Dermis microvascular lymphatic vessel endothelial cell (primary cell): Measurements from ENCODE around the gene FRAT2. TPM values are rescaled to one million over a fixed set of nuclear protein-coding genes. Genes with fewer than 3 reads are reported as not detected.
"Not testable (repeated sequence)": the region's sequence is repeated elsewhere in the genome, so short reads cannot be mapped to it uniquely, and the experiment has no call there.

Experiments
- DNase-seq, 2 donors: peaks; one replicate each; pipeline versions ENCODE4 v3.0.0 to v3.0.0-alpha.2; 2010; ENCODE audit warnings: low read depth in 2 of 2
- total RNA-seq: library from RNA; depleted of rRNA; stranded (reverse); fragments of >200 nt; gene quantifications from 2 replicates; pipeline ENCODE4 v1.2.1, GENCODE V29; 2014

FRAT2 gene
- total RNA-seq, 1 donor from 2014 or later, result 10.1 TPM

- no peak for DNase-seq
These were observed 43.0 kb downstream of the FRAT2 start for GRCh38 chr10:97291357-97292096.

GRCh38 chr10:97290576-97291356 is 43.8 kb downstream of the FRAT2 start:
- not testable (repeated sequence) for DNase-seq

DNA sequence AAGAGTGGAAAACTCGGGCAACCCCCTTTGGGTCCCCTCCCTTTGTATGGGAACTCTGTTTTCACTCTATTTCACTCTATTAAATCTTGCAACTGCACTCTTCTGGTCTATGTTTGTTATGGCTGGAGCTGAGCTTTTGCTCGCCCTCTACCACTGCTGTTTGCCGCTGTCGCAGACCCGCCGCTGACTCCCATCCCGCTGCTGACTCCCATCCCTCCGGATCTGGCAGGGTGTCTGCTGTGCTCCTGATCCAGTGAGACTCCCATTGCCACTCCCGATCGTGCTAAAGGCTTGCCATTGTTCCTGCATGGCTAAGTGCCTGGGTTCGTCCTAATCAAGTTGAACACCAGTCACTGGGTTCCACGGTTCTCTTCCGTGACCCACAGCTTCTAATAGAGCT is 44.5 kb downstream of the FRAT2 start:
- not testable (repeated sequence) for DNase-seq

Other genes with a start within 250 kb of the FRAT2 start
- gene SLIT1, start 148.8 kb downstream of the FRAT2 start, total RNA-seq, result under 0.01 TPM in 1 of 2 replicates, not detected in the other
- gene ARHGAP19, start 42.1 kb downstream of the FRAT2 start, total RNA-seq, result 10.5 and 11.7 TPM in 2 replicates
- gene FRAT1, start 15.5 kb downstream of the FRAT2 start, total RNA-seq, result 3.9 and 4.6 TPM in 2 replicates
- gene RRP12, start 66.6 kb upstream of the FRAT2 start, total RNA-seq, result 10.2 and 10.4 TPM in 2 replicates
- gene PGAM1, start 91.5 kb upstream of the FRAT2 start, total RNA-seq, result 241 and 263 TPM in 2 replicates
- 23.1 and 23.9 TPM in 2 replicates for gene EXOSC1, start 111.3 kb upstream of the FRAT2 start, total RNA-seq
- 28.0 and 32.0 TPM in 2 replicates for gene ZDHHC16, start 111.4 kb upstream of the FRAT2 start, total RNA-seq
- 55.3 and 56.8 TPM in 2 replicates for gene MMS19, start 163.7 kb upstream of the FRAT2 start, total RNA-seq
- 45.1 and 62.6 TPM in 2 replicates for gene UBTD1, start 164.2 kb upstream of the FRAT2 start, total RNA-seq
- 0.13 and 0.26 TPM in 2 replicates for gene ANKRD2, start 238.1 kb upstream of the FRAT2 start, total RNA-seq
- gene HOGA1, start 249.7 kb upstream of the FRAT2 start, total RNA-seq, result 0.38 and 0.77 TPM in 2 replicates